RWPE1 (cell line): ENCODE results near the gene KPNA1.
A peak's percentile ranks its signal among the peaks of the same experiment; 100 is the strongest.
"Not testable (repeated sequence)": the region's sequence is repeated elsewhere in the genome, so short reads cannot be mapped to it uniquely, and the experiment has no call there.

Experiments
- CTCF ChIA-PET: fragments of 350-600 bp; sonication (Branson Sonifier 250); formaldehyde crosslinking; extraction: SDS; loops from one replicate; lab custom pipeline; 2021; lab: Yijun Ruan, JAX
- POLR2A ChIA-PET: fragments of 400-600 bp; formaldehyde crosslinking; extraction: SDS; loops from one replicate; lab custom pipeline; 2020; ENCODE audit warnings: antibody characterized with exemption; ENCODE audit not compliant: low non-redundant PET; lab: Yijun Ruan, JAX
- DNase-seq: peaks from one replicate; pipeline ENCODE4 v3.0.0; 2012; ENCODE audit warnings: low spot score
- H3K27ac ChIP-seq: fragments of 450-650 bp; 2 replicates; pipeline ENCODE4 v1.5.1; 2017
- TF ChIP-seq, protein P1 (sequence below): fragments of 450-650 bp; conservative IDR thresholded peaks from 2 replicates; pipeline ENCODE4 v1.5.1; 2017; ENCODE audit warnings: low read depth, mild to moderate bottlenecking

The KPNA1 gene

DNA sequence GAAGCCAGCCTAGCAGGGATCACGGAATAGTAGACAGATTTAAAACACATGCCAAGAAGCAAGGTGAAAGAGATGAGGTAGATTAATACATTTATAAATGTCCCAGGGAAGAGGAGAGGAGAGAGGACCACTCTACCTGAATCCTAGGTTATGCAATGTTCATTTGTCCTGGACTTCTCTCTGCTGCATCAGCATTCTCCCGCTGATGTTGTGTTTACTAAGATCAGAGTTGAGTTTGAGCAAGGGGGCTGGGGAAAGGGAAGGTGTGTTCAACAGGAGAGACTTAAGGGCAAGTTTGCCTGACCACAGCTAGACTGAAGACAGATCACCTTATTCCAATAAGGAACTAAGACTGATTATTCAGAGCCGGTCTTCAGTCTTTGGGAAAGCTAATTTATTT, 1.1 kb upstream of the KPNA1 start:
- ChIA-PET CTCF (no interaction called here), POLR2A (no interaction called here)
- DNase-seq, result no peak
- no peak overlapping the region for H3K27ac ChIP-seq
- TF ChIP-seq, protein P1, sequence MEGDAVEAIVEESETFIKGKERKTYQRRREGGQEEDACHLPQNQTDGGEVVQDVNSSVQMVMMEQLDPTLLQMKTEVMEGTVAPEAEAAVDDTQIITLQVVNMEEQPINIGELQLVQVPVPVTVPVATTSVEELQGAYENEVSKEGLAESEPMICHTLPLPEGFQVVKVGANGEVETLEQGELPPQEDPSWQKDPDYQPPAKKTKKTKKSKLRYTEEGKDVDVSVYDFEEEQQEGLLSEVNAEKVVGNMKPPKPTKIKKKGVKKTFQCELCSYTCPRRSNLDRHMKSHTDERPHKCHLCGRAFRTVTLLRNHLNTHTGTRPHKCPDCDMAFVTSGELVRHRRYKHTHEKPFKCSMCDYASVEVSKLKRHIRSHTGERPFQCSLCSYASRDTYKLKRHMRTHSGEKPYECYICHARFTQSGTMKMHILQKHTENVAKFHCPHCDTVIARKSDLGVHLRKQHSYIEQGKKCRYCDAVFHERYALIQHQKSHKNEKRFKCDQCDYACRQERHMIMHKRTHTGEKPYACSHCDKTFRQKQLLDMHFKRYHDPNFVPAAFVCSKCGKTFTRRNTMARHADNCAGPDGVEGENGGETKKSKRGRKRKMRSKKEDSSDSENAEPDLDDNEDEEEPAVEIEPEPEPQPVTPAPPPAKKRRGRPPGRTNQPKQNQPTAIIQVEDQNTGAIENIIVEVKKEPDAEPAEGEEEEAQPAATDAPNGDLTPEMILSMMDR, result no peak

- peak overlapping the region; percentile 96 for H3K27ac ChIP-seq
- POLR2A ChIA-PET, result no interaction called here
- TF ChIP-seq, protein P1, result no peak
- CTCF ChIA-PET, result interaction anchor here (0.6 kb wide), 1 partner anchor 94 kb away, joined by 5 read pairs; no protein-coding TSS in a partner anchor
- no peak for DNase-seq
These were observed 305 bp upstream of the KPNA1 start for GRCh38 chr3:122515020-122515468.

DNA sequence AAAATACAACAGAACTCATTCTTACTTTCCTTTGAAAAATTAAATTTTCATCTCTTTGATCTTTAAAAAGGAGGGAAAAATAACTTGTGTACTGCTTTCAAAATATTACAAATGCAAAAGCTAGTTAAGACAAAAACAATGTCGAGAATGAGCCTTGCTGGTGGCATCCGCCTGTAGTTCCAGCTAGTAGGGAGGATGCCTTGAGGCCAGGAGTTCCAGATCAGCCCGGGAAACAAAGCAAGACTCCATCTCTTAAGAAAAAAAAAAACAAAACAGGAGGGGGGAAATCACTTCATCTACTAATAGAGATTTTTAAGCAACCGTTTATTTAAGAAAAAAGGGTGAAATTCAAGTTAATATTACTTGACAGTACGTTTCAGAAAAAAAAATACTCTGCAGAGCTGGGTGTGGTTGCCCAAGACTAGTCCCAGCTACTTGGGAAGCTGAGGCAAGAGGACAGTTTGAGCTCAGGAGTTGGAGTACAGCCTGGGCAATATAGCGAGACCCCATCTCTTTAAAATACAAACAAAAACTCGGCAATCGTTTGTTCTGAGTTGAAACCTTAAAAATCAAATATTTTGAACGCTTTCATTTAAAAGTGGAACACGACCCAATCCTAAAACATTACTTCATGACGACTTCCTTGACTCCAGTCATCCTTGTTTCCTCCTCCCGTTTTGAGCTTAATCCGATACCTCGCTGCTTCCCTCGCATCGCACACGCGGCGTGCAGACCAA, 1.2 kb downstream of the KPNA1 start:
- TF ChIP-seq, protein P1, result no peak
- CTCF ChIA-PET, result no interaction called here
- POLR2A ChIA-PET, result no interaction called here
- peak overlapping the region; percentile 96 for H3K27ac ChIP-seq
- no peak for DNase-seq

- TF ChIP-seq, protein P1, result no peak
- H3K27ac ChIP-seq, result no peak overlapping the region
- no peak for DNase-seq
- CTCF ChIA-PET, result interaction anchor here (0.7 kb wide), 1 partner anchor 292 kb away, joined by 4 read pairs; no protein-coding TSS in a partner anchor
- POLR2A ChIA-PET, result no interaction called here
These were observed 2.5 kb downstream of the KPNA1 start for GRCh38 chr3:122512284-122512683.

DNA sequence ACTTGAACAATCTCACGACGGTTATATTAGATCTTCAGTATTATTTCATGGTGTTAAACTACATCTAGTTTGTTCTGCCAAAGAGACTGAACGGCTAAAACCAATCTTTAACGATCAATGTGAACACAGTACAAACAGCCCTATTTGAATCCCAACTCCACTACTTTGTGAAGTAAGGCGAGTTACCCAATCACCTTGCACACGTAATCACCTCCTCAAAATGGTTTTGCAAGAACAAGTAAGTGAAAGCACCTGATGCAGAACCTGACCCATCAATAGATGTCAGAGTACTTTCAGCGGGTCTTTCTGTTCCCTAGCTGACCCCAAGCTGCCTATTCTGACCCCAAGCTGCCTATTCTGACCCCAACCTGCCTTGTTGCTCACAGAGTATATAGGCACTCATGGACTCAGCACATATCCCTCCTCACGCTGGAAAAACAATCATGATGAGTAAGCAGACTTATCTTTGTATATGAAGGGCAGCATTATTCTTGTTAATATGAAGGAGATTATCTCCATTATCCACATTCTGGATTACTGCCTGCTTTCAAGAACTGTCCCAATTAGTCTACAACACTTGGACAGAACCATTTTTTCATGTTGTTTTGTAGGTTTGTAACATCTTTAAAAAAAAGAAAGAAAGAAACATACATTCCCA, 3.7 kb downstream of the KPNA1 start:
- DNase-seq, result no peak
- ChIA-PET CTCF (no interaction called here), POLR2A (no interaction called here)
- TF ChIP-seq, protein P1, result no peak
- H3K27ac ChIP-seq, result no peak overlapping the region

- H3K27ac ChIP-seq, DNase-seq, POLR2A ChIA-PET: not testable (repeated sequence)
- CTCF ChIA-PET, result interaction anchor here (0.6 to 0.7 kb wide), 2 partner anchors 634 to 1171 kb away, joined by 3 to 5 read pairs; no protein-coding TSS in a partner anchor
These were observed 5.8 kb downstream of the KPNA1 start for GRCh38 chr3:122508944-122509343.
